ENCODE measurements around the gene C19orf44.

GRCh38 chr19:16477311-16477710 is 18.9 kb upstream of the C19orf44 start:
- TF ChIP-seq POLR2A (IDR thresholded peaks at IDR 0.05) (no peak), CTCF (IDR thresholded peaks at IDR 0.05) (no peak), EP300 (IDR thresholded peaks at IDR 0.05) (no peak), POLR2AphosphoS5 (IDR thresholded peaks at IDR 0.05) (no peak)

Data from suprapubic skin (tissue), 4 donors.